AG04450 (cell line): ENCODE results near the gene OGFOD2. TPM values are rescaled to one million over a fixed set of nuclear protein-coding genes. Genes with fewer than 3 reads are reported as not detected.

Source experiments
- CTCF ChIA-PET: fragments of 300-600, 350-600 bp; formaldehyde crosslinking; extraction: SDS; loops from one replicate; lab custom pipeline; 2022; ENCODE audit warnings: antibody characterized with exemption, inconsistent platforms; lab: Charles Lee
- POLR2A ChIA-PET: fragments of 350-600 bp; formaldehyde crosslinking; extraction: SDS; loops from one replicate; lab custom pipeline; 2021; ENCODE audit warnings: antibody characterized with exemption, inconsistent platforms; lab: Yijun Ruan, JAX
- DNase-seq: peaks from one replicate; pipeline ENCODE4 v3.0.0-alpha.2; 2011; ENCODE audit warnings: low read depth, low spot score
- H3K27ac ChIP-seq: one replicate; pipeline ENCODE4 v1.5.1; 2012; ENCODE audit warnings: low read depth, low read length, control low read depth
- H3K27me3 ChIP-seq: one replicate; pipeline ENCODE4 v1.6.0; 2012; ENCODE audit warnings: low read length; ENCODE audit not compliant: control insufficient read depth, insufficient read depth
- H3K4me3 ChIP-seq: 2 replicates; pipeline ENCODE4 v1.5.1; 2011; ENCODE audit warnings: mild to moderate bottlenecking, low read depth, low read length, control low read depth
- H3K9me3 ChIP-seq: 2 replicates; pipeline ENCODE4 v1.5.1; 2012; ENCODE audit warnings: low read length; ENCODE audit not compliant: control insufficient read depth, insufficient read depth
- CTCF ChIP-seq: IDR thresholded peaks from 2 replicates; pipeline ENCODE4 v1.5.1; 2011; ENCODE audit warnings: low read depth, low read length, control low read depth, inconsistent platforms
- polyA plus RNA-seq: library from polyadenylated mRNA; depleted of rRNA; stranded (reverse); fragments of >200 nt; gene quantifications from 2 replicates; pipeline ENCODE4 v1.2.3, GENCODE V29; 2011

OGFOD2 gene
- polyA plus RNA-seq, 1 experiment = 6.1 TPM

GRCh38 chr12:122974274-122974891 is 661 bp upstream of the OGFOD2 start:
- TF ChIP-seq CTCF = no peak
- POLR2A ChIA-PET = interaction anchor here (0.6 to 3.0 kb wide), 7 partner anchors 8 to 259 kb away, joined by 3 to 26 read pairs (median 4); partner anchors contain the start of genes ABCB9, MPHOSPH9 and MTRFR
- DNase-seq = peak; percentile 93
- CTCF ChIA-PET = interaction anchor here (0.6 to 3.0 kb wide), 5 partner anchors 8 to 264 kb away, joined by 3 to 27 read pairs (median 5); partner anchors contain the start of gene ABCB9
- Histone ChIP-seq H3K27me3 (no peaks in the 10 kb centered on the region), H3K9me3 (no peaks in the 10 kb centered on the region; the same call in 1 of the 2 replicates), H3K4me3 (peak overlapping the region; percentile 98), H3K27ac (peak overlapping the region; percentile 90)

GRCh38 chr12:122975790-122976647 is 975 bp downstream of the OGFOD2 start:
- DNase-seq = no peak
- no peaks in the 10 kb centered on the region; the same call in 1 of the 2 replicates for H3K9me3 ChIP-seq
- no peaks in the 10 kb centered on the region for H3K27me3 ChIP-seq
- peak overlapping the region; percentile 90 for H3K27ac ChIP-seq
- ChIA-PET CTCF (interaction anchor here (1.2 to 3.0 kb wide), 2 partner anchors 115 to 263 kb away, joined by 3 to 27 read pairs; no protein-coding TSS in a partner anchor), POLR2A (interaction anchor here (1.3 to 3.0 kb wide), 4 partner anchors 12 to 257 kb away, joined by 3 to 26 read pairs (median 6); partner anchors contain the start of genes MPHOSPH9 and MTRFR)
- H3K4me3 ChIP-seq = peak overlapping the region; percentile 98
- TF ChIP-seq CTCF = no peak

GRCh38 chr12:122976648-122976975 is 1.6 kb downstream of the OGFOD2 start:
- Histone ChIP-seq H3K4me3 (peak overlapping the region; percentile 2; the same call in 1 of the 2 replicates), H3K27ac (no peak overlapping the region), H3K9me3 (no peaks in the 10 kb centered on the region; the same call in 1 of the 2 replicates), H3K27me3 (no peaks in the 10 kb centered on the region)
- DNase-seq = no peak
- CTCF ChIA-PET = interaction anchor here (3.0 kb wide), 1 partner anchor 262 kb away, joined by 27 read pairs; no protein-coding TSS in a partner anchor
- TF ChIP-seq CTCF = no peak
- POLR2A ChIA-PET = interaction anchor here (3.0 kb wide), 1 partner anchor 256 kb away, joined by 26 read pairs; the partner anchor contains the start of genes MPHOSPH9 and MTRFR

- Histone ChIP-seq H3K27ac (no peak overlapping the region), H3K4me3 (no peak overlapping the region), H3K9me3 (no peaks in the 10 kb centered on the region; the same call in 1 of the 2 replicates), H3K27me3 (no peaks in the 10 kb centered on the region)
- ChIA-PET CTCF (no interaction called here), POLR2A (no interaction called here)
- TF ChIP-seq CTCF = no peak
- no peak for DNase-seq
Observed at GRCh38 chr12:122977153-122977552, 2.1 kb downstream of the OGFOD2 start.
